GM18511 (cell line): Measurements from ENCODE around the gene COL26A1.
"Not testable (repeated sequence)": the region's sequence is repeated elsewhere in the genome, so short reads cannot be mapped to it uniquely, and the experiment has no call there.

ENCODE experiments used
- ATAC-seq: cut with Tn5 transposase; IDR thresholded peaks from one replicate; pipeline ENCODE4 v1.9.1; 2021; ENCODE audit warnings: mild to moderate bottlenecking, moderate library complexity; ENCODE audit not compliant: unreplicated experiment

COL26A1 gene

DNA sequence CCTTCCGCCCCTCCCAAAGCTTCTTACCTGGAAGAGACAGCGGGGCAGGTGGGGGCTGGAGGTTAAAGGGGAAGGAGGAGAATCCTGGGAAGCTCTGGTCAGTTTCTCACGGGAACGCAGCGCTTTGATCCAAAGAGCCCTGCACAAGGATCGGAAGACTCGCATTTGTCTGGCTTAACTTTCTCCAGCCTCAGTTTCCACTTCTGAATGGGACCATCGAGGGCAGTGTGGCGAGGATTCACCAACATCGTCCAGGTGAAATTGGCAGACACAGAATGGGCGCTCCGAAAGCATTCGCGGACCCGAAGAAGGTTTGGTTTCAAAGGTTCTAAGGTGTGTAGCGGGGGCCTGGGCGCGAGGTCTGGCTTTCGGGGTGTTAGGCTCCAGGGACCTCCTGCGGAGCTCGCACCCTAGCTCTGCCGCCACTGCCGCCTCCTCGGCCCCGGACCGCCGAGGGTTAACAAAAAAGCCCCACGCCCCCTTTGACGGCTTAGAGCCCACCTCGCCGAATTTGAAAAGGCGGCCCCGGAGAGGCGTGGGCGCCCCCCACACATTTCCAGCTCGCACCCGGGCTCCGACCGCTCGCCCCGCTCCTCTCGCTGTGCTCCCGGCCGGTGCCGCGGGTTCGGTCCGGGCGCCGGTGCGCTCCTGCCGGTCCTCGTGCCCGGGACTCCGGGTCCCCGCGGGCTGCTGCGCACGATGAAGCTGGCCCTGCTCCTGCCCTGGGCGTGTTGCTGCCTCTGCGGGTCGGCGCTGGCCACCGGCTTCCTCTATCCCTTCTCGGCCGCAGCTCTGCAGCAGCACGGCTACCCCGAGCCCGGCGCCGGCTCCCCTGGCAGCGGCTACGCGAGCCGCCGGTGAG is at the start of gene COL26A1:
COL26A1 (plus strand) TSS at position 542 of the 862 bp plus-strand sequence; CDS start at position 700, 158 bp downstream.
- ATAC-seq: no peak

DNA sequence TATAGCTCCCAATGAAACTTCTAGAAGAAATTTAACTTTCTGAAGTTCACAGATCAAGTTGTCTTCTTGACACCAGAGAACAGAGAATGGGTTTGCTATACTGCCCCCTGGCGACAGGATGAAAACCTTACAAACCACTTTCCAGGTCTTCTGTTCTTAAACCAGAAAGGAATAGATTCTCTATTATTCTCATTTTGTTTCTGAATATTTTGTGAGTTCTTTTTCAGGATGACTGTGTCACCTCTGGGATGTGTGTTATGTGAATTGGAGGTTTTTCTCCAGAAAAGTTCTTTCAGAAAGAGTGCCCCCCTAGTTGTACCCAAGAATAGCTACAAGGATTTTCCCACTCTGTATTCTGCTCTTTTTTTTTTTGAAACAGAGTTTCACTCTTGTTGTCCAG is 47.3 kb upstream of the COL26A1 start:
- ATAC-seq: no peak

DNA sequence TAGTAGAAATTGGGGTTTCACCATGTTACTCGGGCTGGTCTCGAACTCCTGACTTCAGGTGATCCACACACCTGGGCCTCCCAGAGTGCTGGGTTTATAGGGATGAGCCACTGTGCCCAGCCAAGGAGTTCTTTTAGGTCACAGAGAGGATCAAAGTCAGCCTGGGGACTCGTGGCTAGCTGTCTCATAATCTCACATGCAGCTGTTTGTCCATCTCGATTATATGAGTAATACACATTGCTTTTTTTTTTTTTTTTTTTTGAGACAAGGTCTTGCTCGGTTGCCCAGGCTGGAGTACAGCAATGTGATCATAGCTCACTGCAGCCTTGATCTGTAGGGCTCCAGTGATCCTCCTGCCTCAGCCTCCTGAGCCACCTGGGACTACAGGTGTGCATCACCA is 43.3 kb upstream of the COL26A1 start:
- no peak for ATAC-seq

DNA sequence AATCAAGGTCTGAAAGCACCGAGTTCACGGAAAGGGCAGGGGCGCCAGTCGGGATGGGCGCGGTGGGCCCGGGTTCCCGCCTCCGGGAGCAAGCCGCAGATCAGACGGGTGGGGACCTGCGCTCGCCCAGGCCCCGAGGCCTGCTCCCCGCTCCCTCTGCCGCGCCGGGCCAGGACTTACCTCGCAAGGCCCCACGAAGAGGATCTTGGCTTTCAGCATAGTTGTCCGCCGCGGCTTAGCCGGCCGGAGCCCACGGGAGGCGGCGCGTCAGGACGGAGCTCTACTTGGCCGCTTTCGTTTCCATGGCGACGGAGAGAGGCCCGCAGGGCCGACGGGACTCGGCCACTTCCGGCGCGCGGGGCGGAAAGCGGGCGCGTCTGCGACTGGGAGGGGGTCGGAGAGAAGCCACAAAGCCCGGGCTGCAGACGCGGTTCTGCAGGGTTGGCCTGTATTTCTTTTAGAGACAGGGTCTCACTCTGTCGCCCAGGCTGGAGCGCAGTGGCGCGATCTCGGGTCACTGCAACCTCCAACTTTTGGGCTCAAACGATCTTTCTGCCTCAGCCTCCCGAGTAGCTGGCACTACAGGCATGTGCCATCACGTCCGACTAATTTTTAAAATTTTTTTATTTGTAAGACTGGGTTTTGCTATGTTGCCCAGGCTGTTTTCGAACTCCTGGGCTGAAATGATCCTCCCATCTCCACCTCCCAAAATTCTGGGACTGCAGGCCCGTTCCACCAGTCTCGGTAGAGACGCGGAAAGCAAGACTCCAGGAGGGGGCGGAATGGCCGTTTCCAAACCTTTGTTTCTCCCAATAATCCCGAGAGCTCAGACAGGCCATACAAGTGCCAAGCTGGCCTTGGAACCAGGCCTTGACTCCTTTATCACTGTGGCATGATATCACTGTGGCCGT is 40.9 kb upstream of the COL26A1 start, which contains the start of gene IFT22:
IFT22 (minus strand) TSS at position 322 of the 911 bp plus-strand sequence; CDS start at position 219, 103 bp downstream.
- peak; percentile 98 for ATAC-seq

DNA sequence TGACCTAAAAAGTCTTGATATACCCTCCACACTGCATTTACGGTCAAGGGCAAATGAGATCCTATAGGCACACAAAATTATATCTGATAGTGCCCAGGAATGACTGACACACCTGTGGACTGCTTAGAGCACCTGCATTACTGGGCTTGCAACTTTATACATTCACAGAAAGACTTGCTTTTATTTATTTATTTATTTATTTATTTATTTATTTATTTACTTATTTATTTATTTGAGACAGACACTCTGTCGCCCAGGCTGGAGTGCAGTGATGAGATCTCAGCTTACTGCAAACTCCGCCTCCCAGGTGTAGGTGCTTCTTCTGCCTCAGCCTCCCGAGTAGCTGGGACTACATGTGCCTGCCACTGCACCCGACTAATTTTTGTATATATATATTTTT is 34.5 kb upstream of the COL26A1 start:
- no peak for ATAC-seq

DNA sequence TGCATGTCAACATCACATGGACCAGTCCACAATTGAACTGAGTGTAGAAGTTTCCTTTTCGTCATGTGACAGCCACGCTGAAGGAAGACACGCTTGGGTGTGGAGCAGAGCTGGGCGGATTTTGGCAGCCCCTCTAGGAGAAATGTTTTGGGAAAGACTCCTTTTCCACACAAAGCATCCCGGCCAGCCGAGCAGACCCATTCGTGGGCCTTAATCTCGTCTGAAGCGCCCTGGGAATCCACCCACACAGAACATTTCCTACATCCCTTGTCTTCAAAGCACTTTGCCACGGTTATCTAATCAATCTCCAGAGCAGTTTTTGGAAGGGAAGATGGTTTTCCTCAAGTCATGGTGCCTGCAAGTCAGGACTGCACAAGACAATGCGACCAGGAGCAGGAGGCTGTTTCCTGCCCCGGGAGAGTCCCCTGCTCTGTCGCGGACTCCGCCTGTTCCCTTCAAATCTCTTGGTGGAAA is 32.6 kb upstream of the COL26A1 start:
- no peak for ATAC-seq

DNA sequence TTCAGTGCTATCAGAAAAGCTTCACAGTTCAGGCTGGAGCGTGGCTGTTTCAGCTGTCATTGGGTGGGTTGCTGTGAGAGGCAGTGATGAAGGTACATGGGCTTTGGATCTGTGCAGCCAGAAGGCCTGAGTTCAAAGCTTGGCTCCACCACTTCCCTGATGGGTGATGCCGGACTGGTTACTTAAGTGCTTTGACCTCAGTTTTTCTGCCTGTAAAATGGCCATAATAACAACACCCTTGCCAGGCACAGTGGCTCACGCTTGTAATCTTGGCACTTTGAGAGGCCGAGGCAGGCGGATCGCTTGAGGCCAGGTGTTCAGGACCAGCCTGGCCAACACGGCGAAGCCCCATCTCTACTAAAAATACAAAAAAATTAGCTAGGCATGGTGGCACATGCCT is 30.6 kb upstream of the COL26A1 start:
- no peak for ATAC-seq

DNA sequence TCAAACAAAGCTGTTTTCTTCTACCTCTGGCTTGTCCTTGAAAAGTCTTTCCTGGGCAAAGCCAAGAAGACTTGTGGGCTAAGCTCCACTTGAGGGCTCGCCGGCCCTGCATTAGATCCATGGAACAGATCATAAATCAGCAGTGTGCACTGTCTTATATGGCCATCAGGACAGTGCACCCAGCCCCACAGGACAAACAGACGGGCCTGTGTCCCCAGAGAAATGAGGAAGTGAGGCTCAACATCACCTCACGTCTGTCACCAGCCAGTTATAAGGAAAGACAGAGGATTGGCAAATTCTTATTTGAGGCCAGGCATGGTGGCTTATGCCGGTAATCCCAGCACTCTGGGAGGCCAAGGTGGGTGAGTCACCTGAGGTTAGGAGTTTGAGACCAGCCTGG is 28.8 kb upstream of the COL26A1 start:
- ATAC-seq: no peak

DNA sequence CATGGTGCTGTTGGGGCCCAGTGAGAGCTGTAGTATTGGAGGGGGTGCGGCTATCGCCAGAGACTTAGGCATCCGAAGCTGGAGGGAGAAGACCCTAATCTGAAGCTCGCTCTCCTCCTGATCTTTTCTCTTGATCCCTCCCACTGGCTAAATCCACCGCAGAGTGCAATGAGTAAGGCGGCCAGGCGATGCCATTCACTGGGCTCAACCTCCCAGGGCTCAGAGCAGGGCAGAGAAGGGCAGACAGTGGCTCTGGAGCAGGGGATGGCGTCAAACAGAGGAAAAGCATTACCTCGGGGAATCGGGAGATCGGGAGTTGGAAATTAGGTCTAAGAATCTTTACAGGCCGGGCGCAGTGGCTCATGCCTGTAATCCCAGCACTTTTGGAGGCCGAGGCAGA is 22.3 kb upstream of the COL26A1 start:
- ATAC-seq: no peak

DNA sequence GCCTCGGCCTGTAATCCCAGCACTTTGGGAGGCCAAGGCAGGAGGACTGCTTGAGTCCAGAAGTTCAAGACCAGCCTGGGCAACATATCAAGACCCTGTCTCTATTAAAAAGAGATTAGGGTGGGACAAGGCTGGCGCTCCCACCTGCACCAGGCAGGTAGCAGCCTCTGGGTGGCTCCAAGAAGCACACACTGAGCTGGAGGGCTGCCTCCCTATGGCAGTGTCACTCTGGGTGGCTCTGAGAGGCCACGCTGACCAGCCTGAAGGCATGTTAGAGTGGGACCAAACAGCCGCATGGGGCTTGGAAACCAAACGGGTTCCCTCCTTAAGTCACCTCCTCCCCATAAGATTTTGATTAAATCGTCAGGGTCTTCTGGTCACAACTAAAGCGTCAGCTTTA is 19.8 kb upstream of the COL26A1 start:
- no peak for ATAC-seq

DNA sequence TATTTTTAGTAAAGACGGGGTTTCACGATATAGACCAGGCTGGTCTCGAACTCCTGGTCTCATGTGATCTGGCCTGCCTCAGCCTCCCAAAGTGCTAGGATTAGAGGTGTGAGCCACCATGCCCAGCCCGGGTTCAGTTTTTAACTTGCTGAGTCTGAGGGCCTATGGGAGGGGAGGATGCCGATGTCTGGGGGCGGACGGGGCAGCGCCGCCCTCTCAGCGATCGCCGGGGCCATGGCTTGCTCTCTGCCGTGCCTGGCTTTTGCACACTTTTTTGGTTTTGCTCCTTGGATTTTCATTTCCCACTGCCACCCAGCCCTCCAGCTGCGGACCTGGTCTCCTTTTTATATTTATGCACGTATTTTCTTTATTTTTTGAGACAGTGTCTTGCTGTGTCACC is 15.2 kb upstream of the COL26A1 start:
- no peak for ATAC-seq

DNA sequence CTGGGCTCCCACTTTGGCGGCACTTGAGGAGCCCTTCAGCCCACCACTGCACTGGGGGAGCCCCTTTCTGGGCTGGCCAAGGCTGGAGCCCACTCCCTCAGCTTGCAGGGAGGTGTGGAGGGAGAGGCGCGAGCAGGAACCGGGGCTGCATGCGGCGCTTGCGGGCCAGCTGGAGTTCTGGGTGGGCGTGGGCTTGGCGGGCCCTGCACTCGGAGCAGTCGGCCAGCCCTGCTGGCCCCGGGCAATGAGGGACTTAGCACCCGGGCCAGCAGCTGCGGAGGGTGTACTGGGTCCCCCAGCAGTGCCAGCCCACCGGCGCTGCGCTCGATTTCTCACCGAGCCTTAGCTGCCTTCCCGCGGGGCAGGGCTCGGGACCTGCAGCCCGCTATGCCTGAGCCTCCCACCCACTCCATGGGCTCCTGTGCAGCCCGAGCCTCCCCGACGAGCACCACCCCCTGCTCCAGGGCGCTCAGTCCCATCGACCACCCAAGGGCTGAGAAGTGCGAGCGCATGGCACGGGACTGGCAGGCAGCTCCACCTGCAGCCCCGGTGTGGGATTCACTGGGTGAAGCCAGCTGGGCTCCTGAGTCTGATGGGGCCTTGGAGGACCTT is 14.1 kb upstream of the COL26A1 start:
- not testable (repeated sequence) for ATAC-seq

DNA sequence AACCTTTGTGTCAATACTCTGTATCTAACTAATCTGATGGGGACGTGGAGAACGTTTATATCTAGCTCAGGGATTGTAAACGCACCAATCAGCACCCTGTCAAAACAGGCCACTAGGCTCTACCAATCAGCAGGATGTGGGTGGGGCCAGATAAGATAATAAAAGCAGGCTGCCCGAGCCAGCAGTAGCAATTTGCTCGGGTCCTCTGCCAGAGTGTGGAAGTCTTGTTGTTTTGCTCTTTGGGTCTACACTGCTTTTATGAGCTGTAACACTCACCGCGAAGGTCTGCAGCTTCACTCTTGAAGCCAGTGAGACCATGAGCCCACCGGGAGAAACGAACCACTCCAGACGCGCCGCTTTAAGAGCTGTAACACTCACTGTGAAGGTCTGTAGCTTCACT is 13.4 kb upstream of the COL26A1 start:
- not testable (repeated sequence) for ATAC-seq

DNA sequence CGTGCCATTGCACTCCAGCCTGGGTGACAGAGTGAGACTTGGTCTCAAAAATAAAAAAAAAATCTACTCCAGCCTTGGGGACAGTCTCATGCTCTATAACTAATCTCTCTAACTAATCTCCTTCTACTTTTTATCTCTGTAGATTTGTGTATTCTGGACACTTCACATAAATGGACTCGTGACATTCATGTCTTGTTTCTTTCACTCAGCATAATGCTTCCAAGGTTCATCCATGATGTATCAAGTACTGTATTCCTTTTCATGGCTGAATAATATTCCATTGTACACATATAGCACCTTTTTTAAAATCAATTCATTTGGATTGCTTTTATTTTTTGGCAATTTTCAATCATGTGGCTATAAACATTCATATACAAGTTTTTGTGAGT is 9.8 kb upstream of the COL26A1 start:
- no peak for ATAC-seq

DNA sequence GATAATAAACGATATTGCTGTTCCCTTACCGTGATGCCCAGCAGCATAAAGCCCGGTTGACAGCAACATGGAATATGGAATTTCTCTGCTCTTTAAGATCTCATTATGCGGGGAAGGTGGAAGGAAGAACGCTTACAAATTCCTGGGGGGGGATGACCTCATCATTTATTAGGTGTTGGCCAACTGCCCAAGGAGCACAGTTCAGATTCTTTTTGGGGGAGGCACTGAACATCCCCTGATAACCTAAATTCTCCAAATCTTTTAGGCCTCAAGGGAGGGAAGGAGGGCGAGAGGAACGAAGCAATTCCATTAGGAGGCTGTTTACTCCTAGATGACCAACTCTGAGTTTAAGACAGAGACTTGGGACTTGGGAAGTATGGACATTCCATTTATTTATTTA is 5.2 kb upstream of the COL26A1 start:
- ATAC-seq: no peak

DNA sequence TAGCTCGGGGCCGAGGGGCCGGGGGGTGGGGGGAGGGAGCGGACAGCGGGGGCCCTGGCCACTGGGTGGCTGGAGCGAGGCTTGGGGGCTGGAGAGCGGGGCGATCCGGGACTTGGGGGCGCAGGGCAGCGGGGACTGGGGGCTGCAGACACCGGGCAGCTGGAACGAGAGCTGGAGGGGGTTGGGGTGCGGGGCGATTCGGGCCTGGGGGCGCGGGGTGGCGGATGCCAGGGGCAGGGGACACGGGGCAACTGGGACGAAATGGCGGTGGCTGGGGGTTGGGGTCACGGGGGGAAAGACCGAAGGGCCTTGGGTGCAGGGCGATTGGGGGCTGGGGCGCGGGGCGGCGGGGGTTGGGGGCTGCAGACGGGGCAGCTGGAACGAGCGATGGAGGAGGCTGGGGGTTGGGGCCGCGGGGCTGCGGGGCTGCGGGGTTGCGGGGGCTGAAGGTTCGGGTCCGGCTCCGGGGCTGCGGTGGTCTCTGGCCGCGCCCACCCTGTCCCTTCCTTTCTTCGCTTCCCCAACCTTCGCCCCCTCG is 590 bp downstream of the COL26A1 start:
- no peak for ATAC-seq

DNA sequence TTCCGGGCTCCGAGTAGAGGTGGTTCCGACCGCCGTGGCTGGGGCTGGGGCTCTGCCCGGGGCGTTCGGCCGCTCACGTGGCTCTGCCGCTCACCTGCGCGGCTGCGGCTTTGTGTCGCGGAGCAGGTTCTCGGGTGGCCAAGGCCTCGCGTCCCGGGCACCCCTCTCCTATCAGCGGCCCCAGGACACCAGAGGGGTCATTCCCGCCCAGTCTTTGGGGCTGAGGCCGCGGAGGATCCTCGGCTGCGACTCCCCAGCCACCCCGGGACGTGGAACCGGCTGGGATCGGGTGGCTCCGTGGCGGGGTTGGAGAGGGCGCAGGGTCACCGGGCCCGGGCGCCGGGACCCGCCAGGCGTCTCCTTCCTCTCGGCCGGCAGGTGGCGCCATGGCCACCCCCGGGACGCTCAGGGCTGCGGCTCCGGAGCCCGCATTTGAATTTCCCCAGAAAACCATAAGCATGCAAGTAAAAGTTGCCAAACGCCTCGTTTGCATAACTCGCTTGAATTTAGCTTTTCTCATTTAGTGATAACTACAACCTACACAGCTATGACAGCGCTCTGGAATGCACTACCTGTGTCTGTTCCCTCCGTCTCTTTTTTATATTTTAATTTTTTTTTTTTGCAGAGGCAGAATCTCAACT is 1.2 kb downstream of the COL26A1 start:
- ATAC-seq: peak; percentile 57

DNA sequence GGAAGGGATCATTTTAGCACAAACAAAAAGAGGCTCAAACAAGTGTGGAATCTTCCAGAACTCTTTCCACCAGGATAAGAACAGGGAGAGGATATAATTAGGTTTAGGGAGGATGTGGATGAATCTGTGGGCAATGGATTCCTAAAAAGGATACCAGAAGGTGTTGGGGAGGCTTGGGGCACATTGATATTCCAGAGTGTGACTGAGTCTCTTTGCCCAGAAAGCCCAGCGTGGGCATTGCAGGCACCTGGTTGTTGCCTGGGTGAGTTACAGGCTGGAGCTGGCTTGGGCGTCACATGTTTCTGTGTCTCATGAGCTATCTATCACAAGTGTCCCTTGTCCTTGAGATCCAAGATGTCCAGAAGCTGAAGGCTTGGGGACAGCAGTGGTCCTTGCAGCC is 3.3 kb downstream of the COL26A1 start:
- no peak for ATAC-seq

DNA sequence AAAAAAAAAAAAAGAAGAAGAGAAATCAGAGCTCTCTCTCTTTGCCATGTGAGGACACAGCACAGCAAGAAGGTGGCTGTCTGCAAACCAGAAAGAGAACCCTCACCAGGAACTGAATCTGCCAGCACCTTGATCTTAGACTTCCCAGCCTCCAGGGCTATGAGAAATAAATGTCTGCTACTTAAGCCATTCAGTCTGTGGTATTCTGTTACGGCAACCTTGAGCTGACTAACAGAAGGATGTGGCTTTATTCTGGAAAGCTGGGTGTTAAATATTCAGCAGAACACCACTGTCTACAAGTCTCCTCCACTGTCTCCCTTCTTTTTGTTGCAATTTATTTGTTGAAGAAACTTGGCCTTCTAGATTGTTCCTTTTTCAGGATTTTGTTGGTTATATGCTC is 5.0 kb downstream of the COL26A1 start:
- no peak for ATAC-seq

DNA sequence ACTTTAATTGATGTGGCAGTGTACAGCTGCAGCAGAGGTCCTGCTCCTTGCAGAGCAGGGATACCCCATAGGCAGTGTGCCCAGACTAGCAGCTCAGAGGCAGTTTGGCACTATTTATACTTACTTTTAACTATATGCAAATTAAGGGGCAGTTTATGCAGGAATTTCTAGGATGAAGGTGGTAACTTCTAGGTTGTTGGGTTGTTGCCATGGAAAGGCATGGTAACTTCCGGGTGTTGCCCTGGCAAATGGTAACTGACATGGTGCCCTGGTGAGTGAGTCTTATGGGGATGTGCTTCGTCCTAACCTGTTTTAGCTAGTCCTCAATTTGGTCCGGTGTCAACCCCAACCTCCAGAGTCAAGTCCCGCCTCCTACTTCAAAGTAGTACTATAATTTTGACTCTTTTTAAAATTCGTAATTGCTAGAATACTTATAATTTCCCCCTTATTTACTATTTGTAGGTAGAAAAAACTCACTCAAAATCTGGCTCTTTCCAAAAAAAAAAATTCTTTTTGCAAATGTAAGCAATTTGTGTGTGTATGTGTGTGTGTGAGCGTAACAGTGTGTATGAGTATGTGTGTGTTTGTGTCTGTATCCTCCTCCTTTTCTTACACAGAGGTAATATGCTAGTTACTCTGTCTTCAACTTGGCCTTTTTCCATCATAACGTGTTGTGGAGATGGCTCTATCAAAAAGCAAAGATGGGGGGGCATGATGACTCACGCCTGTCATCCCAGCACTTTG is 5.9 kb downstream of the COL26A1 start:
- ATAC-seq: no peak
